ENCODE data around the gene NOL4L.

The NOL4L gene

GRCh38 chr20:32481311-32482142 is 103.6 kb downstream of the NOL4L start:
- peak overlapping the region; percentile 98 for H3K27ac ChIP-seq
- no peak for TF ChIP-seq CTCF (conservative IDR thresholded peaks at IDR 0.05)

- no peak for TF ChIP-seq CTCF (conservative IDR thresholded peaks at IDR 0.05)
Measured at GRCh38 chr20:32480371-32481241, 104.5 kb downstream of the NOL4L start.

GRCh38 chr20:32479697-32480171 is 105.4 kb downstream of the NOL4L start:
- no peak overlapping the region for H3K27ac ChIP-seq
- TF ChIP-seq CTCF (conservative IDR thresholded peaks at IDR 0.05): no peak

More at GRCh38 chr20:32480371-32481241, 104.5 kb downstream of the NOL4L start:
- no peak overlapping the region for H3K27ac ChIP-seq

- no peak overlapping the region; the same call in 1 of the 2 replicates for H3K27ac ChIP-seq
- no peak for TF ChIP-seq CTCF (conservative IDR thresholded peaks at IDR 0.05)
Measured at GRCh38 chr20:32479012-32479411, 106.1 kb downstream of the NOL4L start.

GRCh38 chr20:32478576-32478975 is 106.6 kb downstream of the NOL4L start:
- no peak overlapping the region; the same call in 1 of the 2 replicates for H3K27ac ChIP-seq
- no peak for TF ChIP-seq CTCF (conservative IDR thresholded peaks at IDR 0.05)

- no peak overlapping the region for H3K27ac ChIP-seq
Measured at GRCh38 chr20:32477594-32478512, 107.3 kb downstream of the NOL4L start.

More at GRCh38 chr20:32477594-32478512, 107.3 kb downstream of the NOL4L start:
- no peak for TF ChIP-seq CTCF (conservative IDR thresholded peaks at IDR 0.05)
